KMS-11 (cell line): Measurements from ENCODE around the gene SCN10A.

ENCODE experiments used
- H2AFZ ChIP-seq: fragments of 200-600 bp; sonication (generic); 2 replicates; pipeline ENCODE4 v1.6.1; 2016; ENCODE audit warnings: antibody characterized with exemption, mixed run types, low read depth
- H3K27ac ChIP-seq: fragments of 200-600 bp; sonication (generic); 2 replicates; pipeline ENCODE4 v1.6.1; 2016; ENCODE audit warnings: mild to moderate bottlenecking, mixed run types
- H3K27me3 ChIP-seq: fragments of 200-600 bp; sonication (generic); 2 replicates; pipeline ENCODE4 v1.6.1; 2017; ENCODE audit warnings: mild to moderate bottlenecking, low read depth, mixed run types, moderate library complexity; ENCODE audit not compliant: insufficient read depth
- H3K36me3 ChIP-seq: fragments of 200-600 bp; sonication (generic); 2 replicates; pipeline ENCODE4 v1.6.1; 2017; ENCODE audit warnings: mild to moderate bottlenecking, mixed run types; ENCODE audit not compliant: insufficient read depth
- H3K4me1 ChIP-seq: fragments of 200-600 bp; sonication (generic); 2 replicates; pipeline ENCODE4 v1.6.1; 2016; ENCODE audit warnings: mild to moderate bottlenecking, low read depth, mixed run types; ENCODE audit not compliant: poor library complexity, severe bottlenecking
- H3K4me2 ChIP-seq: fragments of 200-600 bp; sonication (generic); 2 replicates; pipeline ENCODE4 v1.7.0; 2016; ENCODE audit warnings: mild to moderate bottlenecking, mixed run types
- H3K4me3 ChIP-seq: fragments of 200-600 bp; sonication (generic); IDR thresholded peaks from 2 replicates; pipeline ENCODE4 v1.6.1; 2017; ENCODE audit warnings: low read depth, low read length, mixed read lengths; ENCODE audit not compliant: insufficient read depth
- H3K79me2 ChIP-seq: fragments of 200-600 bp; sonication (generic); 2 replicates; pipeline ENCODE4 v1.6.1; 2016; ENCODE audit warnings: low read depth, mixed run types; ENCODE audit not compliant: insufficient read depth
- H3K9ac ChIP-seq: fragments of 200-600 bp; sonication (generic); 2 replicates; pipeline ENCODE4 v1.6.1; 2016; ENCODE audit warnings: mild to moderate bottlenecking, mixed run types
- H4K20me1 ChIP-seq: fragments of 200-600 bp; sonication (generic); 2 replicates; pipeline ENCODE4 v1.6.1; 2016; ENCODE audit warnings: mild to moderate bottlenecking, mixed run types; ENCODE audit not compliant: insufficient read depth
- TF ChIP-seq, protein P1 (sequence below): fragments of 200-600 bp; sonication (generic); conservative IDR thresholded peaks from 2 replicates; pipeline ENCODE4 v1.6.1; 2017; ENCODE audit warnings: low read depth, mild to moderate bottlenecking, antibody characterized with exemption, low read length, moderate library complexity, mixed read lengths

The SCN10A gene

GRCh38 chr3:38648024-38648658, 167.9 kb downstream of the SCN10A start:
- Histone ChIP-seq H3K4me2 (no peak overlapping the region), H3K4me3 (no peak overlapping the region)
- TF ChIP-seq, protein P1, sequence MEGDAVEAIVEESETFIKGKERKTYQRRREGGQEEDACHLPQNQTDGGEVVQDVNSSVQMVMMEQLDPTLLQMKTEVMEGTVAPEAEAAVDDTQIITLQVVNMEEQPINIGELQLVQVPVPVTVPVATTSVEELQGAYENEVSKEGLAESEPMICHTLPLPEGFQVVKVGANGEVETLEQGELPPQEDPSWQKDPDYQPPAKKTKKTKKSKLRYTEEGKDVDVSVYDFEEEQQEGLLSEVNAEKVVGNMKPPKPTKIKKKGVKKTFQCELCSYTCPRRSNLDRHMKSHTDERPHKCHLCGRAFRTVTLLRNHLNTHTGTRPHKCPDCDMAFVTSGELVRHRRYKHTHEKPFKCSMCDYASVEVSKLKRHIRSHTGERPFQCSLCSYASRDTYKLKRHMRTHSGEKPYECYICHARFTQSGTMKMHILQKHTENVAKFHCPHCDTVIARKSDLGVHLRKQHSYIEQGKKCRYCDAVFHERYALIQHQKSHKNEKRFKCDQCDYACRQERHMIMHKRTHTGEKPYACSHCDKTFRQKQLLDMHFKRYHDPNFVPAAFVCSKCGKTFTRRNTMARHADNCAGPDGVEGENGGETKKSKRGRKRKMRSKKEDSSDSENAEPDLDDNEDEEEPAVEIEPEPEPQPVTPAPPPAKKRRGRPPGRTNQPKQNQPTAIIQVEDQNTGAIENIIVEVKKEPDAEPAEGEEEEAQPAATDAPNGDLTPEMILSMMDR, result no peak

DNA sequence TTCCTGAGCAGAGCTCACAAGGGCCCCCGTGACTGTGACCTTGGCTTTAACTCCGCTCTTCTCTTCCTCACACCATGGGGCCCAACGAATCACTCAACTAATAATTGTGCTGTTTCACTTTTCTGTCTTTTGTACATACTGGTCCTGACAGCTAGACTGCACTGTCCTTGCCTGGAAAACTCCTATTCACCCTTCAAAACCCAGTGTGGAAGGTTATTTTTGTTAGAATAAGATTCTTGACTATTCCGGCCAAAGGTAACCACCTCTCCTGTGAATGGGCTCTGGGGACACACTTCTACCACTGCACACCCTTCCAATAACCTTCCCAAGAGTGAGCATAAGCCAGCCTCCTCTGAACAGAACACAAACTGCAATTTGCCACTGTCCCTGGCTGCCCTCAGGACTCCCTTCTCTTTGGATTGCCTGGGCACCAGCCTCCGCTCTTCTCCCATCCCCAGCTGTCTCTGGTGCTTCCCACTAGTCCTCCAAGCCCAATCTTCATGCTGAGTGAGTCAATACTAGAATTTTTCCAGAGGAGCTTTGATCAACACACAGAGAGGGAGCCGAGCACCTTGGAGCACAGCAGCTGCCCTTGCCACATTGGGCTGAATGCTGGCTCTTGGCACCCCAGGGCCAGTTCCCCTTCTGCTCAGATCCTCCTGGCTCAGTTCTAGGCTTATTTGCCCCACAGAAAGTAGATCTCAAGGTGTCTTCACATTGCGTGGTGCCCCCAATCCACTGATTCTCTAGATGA, 168.6 kb downstream of the SCN10A start:
- H3K4me2 ChIP-seq, result no peak overlapping the region
- H2AFZ ChIP-seq, result no peak overlapping the region
- TF ChIP-seq, protein P1, result no peak
- H3K79me2 ChIP-seq, result no peaks in the 10 kb centered on the region
- H3K9ac ChIP-seq, result no peak overlapping the region
- no peaks in the 10 kb centered on the region for H3K36me3 ChIP-seq
- H3K4me1 ChIP-seq, result no peaks in the 10 kb centered on the region
- no peaks in the 10 kb centered on the region; the same call in 1 of the 2 replicates for H3K27me3 ChIP-seq
- H4K20me1 ChIP-seq, result no peaks in the 10 kb centered on the region
- H3K4me3 ChIP-seq, result no peak overlapping the region
- no peak overlapping the region for H3K27ac ChIP-seq

More at GRCh38 chr3:38648024-38648658, 167.9 kb downstream of the SCN10A start:
- Histone ChIP-seq H3K4me1 (no peaks in the 10 kb centered on the region), H2AFZ (no peak overlapping the region), H3K9ac (no peak overlapping the region), H3K36me3 (no peaks in the 10 kb centered on the region), H4K20me1 (no peaks in the 10 kb centered on the region), H3K27ac (no peak overlapping the region), H3K27me3 (no peaks in the 10 kb centered on the region; the same call in 1 of the 2 replicates), H3K79me2 (no peaks in the 10 kb centered on the region)
